Lower lobe of right lung (tissue), 2 donors: ENCODE measurements around the gene FGD5. TPM values are rescaled to one million over a fixed set of nuclear protein-coding genes. Genes with fewer than 3 reads are reported as not detected.

Experiments used
- ATAC-seq, 2 donors: fragments of 200-7000 bp; cut with Tn5 transposase; one replicate each; pipeline ENCODE4 v1.9.1; 2020 to 2022; ENCODE audit warnings: mild to moderate bottlenecking in 2 of 2, moderate library complexity in 2 of 2
- DNase-seq: peaks from one replicate; pipeline ENCODE4 v3.0.0-alpha.2; 2020
- H3K27ac ChIP-seq: fragments of 200-600 bp; one replicate; pipeline ENCODE4 v1.8.0; 2022
- H3K27me3 ChIP-seq: fragments of 200-600 bp; one replicate; pipeline ENCODE4 v1.8.0; 2022; ENCODE audit warnings: low read depth
- H3K36me3 ChIP-seq: fragments of 200-600 bp; one replicate; pipeline ENCODE4 v1.8.0; 2022; ENCODE audit warnings: mild to moderate bottlenecking
- H3K4me1 ChIP-seq: fragments of 200-600 bp; one replicate; pipeline ENCODE4 v1.8.0; 2022
- H3K4me3 ChIP-seq: fragments of 200-600 bp; one replicate; pipeline ENCODE4 v1.8.0; 2022; ENCODE audit warnings: mild to moderate bottlenecking
- H3K9me3 ChIP-seq: fragments of 200-600 bp; one replicate; pipeline ENCODE4 v1.8.0; 2022
- intact Hi-C: fragments of 100-400 bp; cut with DNase I; formaldehyde crosslinking; loops from one replicate; pipeline ENCODE4 v1.11.0; 2022
- total RNA-seq: library from RNA; stranded (reverse); fragmentation: NEBNext Ultra II Directional; extraction: Animal tissue kit (Norgen Biotek cat#: 25700); gene quantifications from one replicate; pipeline ENCODE4 v1.2.1, GENCODE V29; 2021
- TF ChIP-seq, protein P1 (sequence below): fragments of 200-600 bp; IDR thresholded peaks from one replicate; pipeline ENCODE4 v1.8.0; 2022; ENCODE audit warnings: antibody characterized with exemption, mild to moderate bottlenecking
- donor health status: DM: no; HTN: yes; CAD: no; lungs with severe emphysema.

Gene FGD5
- total RNA-seq, 1 donor from 2014 or later: 85.0 TPM

DNA sequence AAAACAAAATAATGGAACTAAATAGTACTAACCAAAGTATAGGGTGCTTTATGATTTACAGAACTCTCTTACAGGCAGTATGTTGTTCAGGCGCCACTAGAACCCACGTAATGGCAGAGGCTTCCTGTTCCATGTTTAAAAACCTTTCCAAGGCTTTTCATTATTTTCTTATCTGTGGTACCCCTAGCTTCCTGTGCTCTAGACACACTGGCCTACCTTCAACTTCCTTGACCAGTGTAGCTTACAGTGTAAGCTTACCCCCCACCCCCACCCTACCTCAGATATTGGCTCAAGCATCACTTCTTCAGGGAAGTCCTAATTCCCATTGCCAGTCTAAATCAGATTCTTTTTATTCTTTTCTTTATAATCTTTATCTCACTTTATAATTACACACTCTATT, 131.5 kb downstream of the FGD5 start:
- no peak overlapping the region for H3K27ac ChIP-seq
- H3K4me3 ChIP-seq: no peak overlapping the region
- no peaks in the 10 kb centered on the region for H3K9me3 ChIP-seq
- no peaks in the 10 kb centered on the region for H3K27me3 ChIP-seq
- DNase-seq: no peak
- no peak for ATAC-seq
- peaks cover 38% of the 10 kb centered on the region for H3K4me1 ChIP-seq
- TF ChIP-seq, protein P1, sequence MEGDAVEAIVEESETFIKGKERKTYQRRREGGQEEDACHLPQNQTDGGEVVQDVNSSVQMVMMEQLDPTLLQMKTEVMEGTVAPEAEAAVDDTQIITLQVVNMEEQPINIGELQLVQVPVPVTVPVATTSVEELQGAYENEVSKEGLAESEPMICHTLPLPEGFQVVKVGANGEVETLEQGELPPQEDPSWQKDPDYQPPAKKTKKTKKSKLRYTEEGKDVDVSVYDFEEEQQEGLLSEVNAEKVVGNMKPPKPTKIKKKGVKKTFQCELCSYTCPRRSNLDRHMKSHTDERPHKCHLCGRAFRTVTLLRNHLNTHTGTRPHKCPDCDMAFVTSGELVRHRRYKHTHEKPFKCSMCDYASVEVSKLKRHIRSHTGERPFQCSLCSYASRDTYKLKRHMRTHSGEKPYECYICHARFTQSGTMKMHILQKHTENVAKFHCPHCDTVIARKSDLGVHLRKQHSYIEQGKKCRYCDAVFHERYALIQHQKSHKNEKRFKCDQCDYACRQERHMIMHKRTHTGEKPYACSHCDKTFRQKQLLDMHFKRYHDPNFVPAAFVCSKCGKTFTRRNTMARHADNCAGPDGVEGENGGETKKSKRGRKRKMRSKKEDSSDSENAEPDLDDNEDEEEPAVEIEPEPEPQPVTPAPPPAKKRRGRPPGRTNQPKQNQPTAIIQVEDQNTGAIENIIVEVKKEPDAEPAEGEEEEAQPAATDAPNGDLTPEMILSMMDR: no peak
- intact Hi-C loops: no loop called here
- H3K36me3 ChIP-seq: peaks cover 6% of the 10 kb centered on the region

DNA sequence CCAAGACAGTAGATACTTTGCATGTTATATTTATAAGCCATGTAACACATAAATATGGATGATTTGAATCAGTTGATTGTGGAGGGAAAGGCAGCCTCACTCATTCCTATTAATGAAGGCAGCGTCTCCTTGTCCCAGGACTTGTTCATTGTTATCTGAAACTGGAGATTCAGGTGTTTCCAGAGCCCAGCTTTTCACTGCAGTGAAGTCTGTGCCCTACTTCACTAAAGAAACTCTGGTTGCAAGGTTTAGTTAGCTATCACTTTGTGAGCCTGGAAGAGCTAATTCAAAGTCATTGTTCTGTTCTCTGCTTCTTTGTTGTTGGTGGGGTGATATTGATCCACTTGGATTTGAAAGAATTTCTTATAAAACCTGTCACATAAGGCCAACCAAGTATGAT, 138.4 kb downstream of the FGD5 start:
- intact Hi-C loops: no loop called here
- DNase-seq: no peak
- H3K36me3 ChIP-seq: peaks cover 10% of the 10 kb centered on the region
- H3K4me3 ChIP-seq: no peak overlapping the region
- no peak overlapping the region for H3K27ac ChIP-seq
- H3K27me3 ChIP-seq: no peaks in the 10 kb centered on the region
- TF ChIP-seq, protein P1: no peak
- peaks cover 27% of the 10 kb centered on the region for H3K4me1 ChIP-seq
- ATAC-seq: no peak
- no peaks in the 10 kb centered on the region for H3K9me3 ChIP-seq

- H3K27me3 ChIP-seq: no peaks in the 10 kb centered on the region
- H3K4me1 ChIP-seq: peaks cover 27% of the 10 kb centered on the region
- DNase-seq: no peak
- peaks cover 17% of the 10 kb centered on the region for H3K36me3 ChIP-seq
- no peaks in the 10 kb centered on the region for H3K9me3 ChIP-seq
- intact Hi-C loops: no loop called here
- no peak overlapping the region for H3K27ac ChIP-seq
- no peak overlapping the region for H3K4me3 ChIP-seq
- no peak for ATAC-seq
- TF ChIP-seq, protein P1: no peak
These were observed 139.2 kb downstream of the FGD5 start for GRCh38 chr3:14957925-14958324.

GRCh38 chr3:14959359-14959943, 140.7 kb downstream of the FGD5 start:
- TF ChIP-seq, protein P1: no peak
- H3K9me3 ChIP-seq: no peaks in the 10 kb centered on the region
- peaks cover 27% of the 10 kb centered on the region for H3K4me1 ChIP-seq
- intact Hi-C loops: no loop called here
- peak overlapping the region; percentile 1 for H3K27ac ChIP-seq
- ATAC-seq (peak in 1 of 2 donors; percentile 33), DNase-seq (no peak)
- peaks cover 20% of the 10 kb centered on the region for H3K36me3 ChIP-seq
- no peak overlapping the region for H3K4me3 ChIP-seq
- H3K27me3 ChIP-seq: no peaks in the 10 kb centered on the region

DNA sequence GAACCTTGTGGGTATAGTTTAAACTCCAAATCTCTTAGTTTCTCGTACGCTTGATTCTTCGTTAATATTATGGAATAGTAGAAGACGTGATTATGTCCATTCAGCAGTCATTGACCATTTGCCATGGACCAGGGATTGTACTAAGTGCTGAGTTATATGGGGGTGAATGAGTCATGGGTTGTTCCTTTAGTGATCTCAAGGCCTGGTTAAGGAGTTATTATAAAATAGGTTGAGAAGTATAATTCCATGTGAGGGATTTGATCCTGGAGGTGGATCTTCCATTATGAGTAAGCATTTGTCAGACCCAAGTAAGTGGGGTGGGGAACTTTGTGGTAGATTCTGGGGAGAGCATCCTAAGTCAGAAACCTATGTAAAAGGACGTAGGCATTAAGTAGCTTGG, 144.0 kb downstream of the FGD5 start:
- intact Hi-C loops: no loop called here
- H3K36me3 ChIP-seq: peaks cover 32% of the 10 kb centered on the region
- TF ChIP-seq, protein P1: no peak
- H3K27me3 ChIP-seq: no peaks in the 10 kb centered on the region
- no peak for ATAC-seq
- no peak overlapping the region for H3K4me3 ChIP-seq
- no peak overlapping the region for H3K27ac ChIP-seq
- no peak for DNase-seq
- H3K4me1 ChIP-seq: peaks cover 19% of the 10 kb centered on the region
- H3K9me3 ChIP-seq: no peaks in the 10 kb centered on the region
